Kidney epithelial cell (primary cell): ENCODE results near the gene GRAP. TPM values are rescaled to one million over a fixed set of nuclear protein-coding genes. Genes with fewer than 3 reads are reported as not detected.

Source experiments
- DNase-seq: peaks from one replicate; pipeline ENCODE4 v3.0.0-alpha.2; 2010; ENCODE audit warnings: low read depth
- H3K27me3 ChIP-seq: 2 replicates; pipeline ENCODE4 v1.6.0; 2011; ENCODE audit warnings: low read length; ENCODE audit not compliant: control insufficient read depth, insufficient read depth
- H3K36me3 ChIP-seq: 2 replicates; pipeline ENCODE4 v1.5.1; 2011; ENCODE audit warnings: low read length; ENCODE audit not compliant: control insufficient read depth, insufficient read depth
- H3K4me3 ChIP-seq: 2 replicates; pipeline ENCODE4 v1.5.1; 2011; ENCODE audit warnings: low read depth, mild to moderate bottlenecking, control low read depth, low read length
- total RNA-seq: library from RNA; depleted of rRNA; stranded (reverse); fragments of >200 nt; gene quantifications from 2 replicates; pipeline ENCODE4 v1.2.3, GENCODE V29; 2015
- TF ChIP-seq, protein P1 (sequence below): IDR thresholded peaks from 2 replicates; pipeline ENCODE4 v1.5.1; 2011; ENCODE audit warnings: mild to moderate bottlenecking, moderate library complexity, low read length, control low read depth, inconsistent platforms; ENCODE audit not compliant: insufficient read depth, poor library complexity, severe bottlenecking

GRAP gene
- total RNA-seq, 1 donor from 2014 or later = 1.6 TPM

DNA sequence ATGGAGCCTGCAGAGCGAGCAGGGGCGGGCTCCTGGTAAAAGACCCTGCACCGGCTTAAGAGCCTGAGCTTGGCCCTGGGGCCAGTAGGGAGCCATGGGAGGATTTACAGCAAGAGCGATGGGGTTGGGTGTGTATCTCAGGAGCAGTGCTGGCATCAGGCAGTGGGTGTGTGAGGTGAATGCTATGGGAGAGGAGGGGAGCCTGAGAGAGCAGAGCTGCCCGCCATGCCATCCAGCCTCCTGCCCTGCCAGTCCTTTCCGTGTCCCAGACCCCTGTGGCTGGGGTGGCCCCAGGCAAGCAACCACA, 65.5 kb downstream of the GRAP start:
- Histone ChIP-seq H3K27me3 (no peaks in the 10 kb centered on the region), H3K36me3 (peaks cover 2% of the 10 kb centered on the region), H3K4me3 (no peak overlapping the region)
- TF ChIP-seq, protein P1, sequence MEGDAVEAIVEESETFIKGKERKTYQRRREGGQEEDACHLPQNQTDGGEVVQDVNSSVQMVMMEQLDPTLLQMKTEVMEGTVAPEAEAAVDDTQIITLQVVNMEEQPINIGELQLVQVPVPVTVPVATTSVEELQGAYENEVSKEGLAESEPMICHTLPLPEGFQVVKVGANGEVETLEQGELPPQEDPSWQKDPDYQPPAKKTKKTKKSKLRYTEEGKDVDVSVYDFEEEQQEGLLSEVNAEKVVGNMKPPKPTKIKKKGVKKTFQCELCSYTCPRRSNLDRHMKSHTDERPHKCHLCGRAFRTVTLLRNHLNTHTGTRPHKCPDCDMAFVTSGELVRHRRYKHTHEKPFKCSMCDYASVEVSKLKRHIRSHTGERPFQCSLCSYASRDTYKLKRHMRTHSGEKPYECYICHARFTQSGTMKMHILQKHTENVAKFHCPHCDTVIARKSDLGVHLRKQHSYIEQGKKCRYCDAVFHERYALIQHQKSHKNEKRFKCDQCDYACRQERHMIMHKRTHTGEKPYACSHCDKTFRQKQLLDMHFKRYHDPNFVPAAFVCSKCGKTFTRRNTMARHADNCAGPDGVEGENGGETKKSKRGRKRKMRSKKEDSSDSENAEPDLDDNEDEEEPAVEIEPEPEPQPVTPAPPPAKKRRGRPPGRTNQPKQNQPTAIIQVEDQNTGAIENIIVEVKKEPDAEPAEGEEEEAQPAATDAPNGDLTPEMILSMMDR = no peak
- no peak for DNase-seq

GRCh38 chr17:18980682-18981334, 65.9 kb downstream of the GRAP start:
- H3K36me3 ChIP-seq = peaks cover 2% of the 10 kb centered on the region
- no peak for DNase-seq
- TF ChIP-seq, protein P1 = no peak

DNA sequence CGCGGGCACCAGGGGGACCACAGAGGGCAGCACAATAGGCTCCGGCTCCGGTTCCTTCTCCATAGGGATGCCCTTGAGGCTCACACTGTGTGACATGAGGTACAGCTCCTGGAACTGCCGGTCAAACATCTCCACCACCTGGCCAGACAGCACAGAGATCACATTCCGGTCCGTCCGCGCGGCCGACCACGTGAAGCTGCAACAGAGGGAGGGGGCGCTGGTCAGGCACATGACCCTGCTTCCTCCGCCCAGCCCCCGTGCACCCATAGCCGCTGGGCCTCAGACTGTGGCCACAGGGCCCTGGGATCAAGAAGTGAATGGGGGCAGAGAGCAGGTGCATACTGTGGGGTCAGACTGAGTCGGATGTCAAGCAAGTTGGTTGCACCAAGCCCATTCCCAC, 68.1 kb downstream of the GRAP start:
- Histone ChIP-seq H3K36me3 (peaks cover 2% of the 10 kb centered on the region), H3K4me3 (no peak overlapping the region), H3K27me3 (no peaks in the 10 kb centered on the region)
- DNase-seq = no peak
- TF ChIP-seq, protein P1 = no peak

More at GRCh38 chr17:18980682-18981334, 65.9 kb downstream of the GRAP start:
- no peaks in the 10 kb centered on the region for H3K27me3 ChIP-seq
- H3K4me3 ChIP-seq = no peak overlapping the region

DNA sequence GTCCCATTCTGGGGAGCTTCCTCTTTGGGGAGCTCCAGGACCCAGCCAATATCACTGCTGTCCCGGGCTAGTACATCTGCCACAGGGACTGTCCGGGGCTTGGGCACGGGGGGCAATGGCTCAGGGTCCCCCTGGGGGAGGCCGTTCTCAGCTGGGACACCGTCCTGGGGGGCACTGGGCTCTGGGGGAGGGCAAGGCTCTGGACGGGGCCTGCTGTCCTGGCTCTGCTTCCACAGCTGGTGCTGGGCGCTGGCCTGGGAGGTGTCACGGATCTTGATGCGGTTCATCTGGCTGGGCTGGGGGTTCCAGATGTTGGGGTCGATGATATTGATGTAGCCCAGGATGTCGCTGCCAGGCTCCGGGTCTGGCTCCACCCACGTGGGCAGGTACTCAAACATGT, 68.7 kb downstream of the GRAP start:
- H3K27me3 ChIP-seq = no peaks in the 10 kb centered on the region
- TF ChIP-seq, protein P1 = no peak
- H3K36me3 ChIP-seq = peaks cover 4% of the 10 kb centered on the region
- DNase-seq = no peak
- no peak overlapping the region for H3K4me3 ChIP-seq

DNA sequence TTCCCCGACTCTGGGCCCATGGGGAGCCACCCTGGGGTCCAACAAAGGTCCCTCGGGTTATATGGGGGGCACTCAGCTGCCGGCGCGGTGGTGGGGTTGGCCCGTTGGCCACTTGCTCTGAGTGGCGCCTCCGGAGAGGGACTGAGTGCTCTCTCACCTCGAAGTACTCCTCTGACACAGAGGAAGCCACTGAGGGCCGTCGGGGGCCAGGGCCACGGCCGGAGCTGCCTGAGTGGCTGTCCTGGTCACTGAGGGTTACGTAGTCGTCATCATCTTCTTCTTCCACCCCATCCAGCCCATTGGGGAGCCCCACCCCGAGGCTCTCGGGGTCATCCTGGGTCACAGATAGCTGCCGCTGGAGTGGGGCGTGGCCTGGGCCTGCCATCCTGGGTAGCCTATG, 69.1 kb downstream of the GRAP start:
- H3K36me3 ChIP-seq = peaks cover 4% of the 10 kb centered on the region
- H3K4me3 ChIP-seq = no peak overlapping the region
- H3K27me3 ChIP-seq = no peaks in the 10 kb centered on the region
- TF ChIP-seq, protein P1 = no peak
- DNase-seq = no peak

DNA sequence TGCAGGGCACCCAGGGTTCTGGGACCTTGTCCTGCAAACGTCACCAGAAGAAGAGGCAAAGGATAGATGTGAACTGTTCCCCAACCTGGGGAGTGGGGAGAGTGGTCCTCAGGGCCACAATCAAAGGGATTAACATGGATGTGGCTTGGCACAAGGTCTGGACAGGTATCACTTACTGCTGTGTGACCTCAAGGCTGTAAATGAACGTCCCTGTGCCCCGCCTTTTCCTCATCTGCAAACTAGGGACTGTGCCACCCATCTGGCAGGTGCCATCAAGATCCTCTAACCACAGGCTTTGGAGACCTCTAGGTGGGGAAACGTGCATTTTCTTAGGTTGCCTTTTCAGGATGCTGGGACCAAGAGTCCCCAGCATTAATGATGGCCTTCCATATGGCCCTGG, 69.7 kb downstream of the GRAP start:
- DNase-seq = no peak
- TF ChIP-seq, protein P1 = no peak
- no peaks in the 10 kb centered on the region for H3K27me3 ChIP-seq
- no peak overlapping the region for H3K4me3 ChIP-seq
- peaks cover 4% of the 10 kb centered on the region for H3K36me3 ChIP-seq
